ENCODE data around the gene PLPPR5.

Gene PLPPR5

GRCh38 chr1:98967122-98967521 lies 37.5 kb downstream of the PLPPR5 start:
- DNase-seq = no peak

- DNase-seq = no peak
Measured at GRCh38 chr1:98965394-98965793, 39.3 kb downstream of the PLPPR5 start.

DNA sequence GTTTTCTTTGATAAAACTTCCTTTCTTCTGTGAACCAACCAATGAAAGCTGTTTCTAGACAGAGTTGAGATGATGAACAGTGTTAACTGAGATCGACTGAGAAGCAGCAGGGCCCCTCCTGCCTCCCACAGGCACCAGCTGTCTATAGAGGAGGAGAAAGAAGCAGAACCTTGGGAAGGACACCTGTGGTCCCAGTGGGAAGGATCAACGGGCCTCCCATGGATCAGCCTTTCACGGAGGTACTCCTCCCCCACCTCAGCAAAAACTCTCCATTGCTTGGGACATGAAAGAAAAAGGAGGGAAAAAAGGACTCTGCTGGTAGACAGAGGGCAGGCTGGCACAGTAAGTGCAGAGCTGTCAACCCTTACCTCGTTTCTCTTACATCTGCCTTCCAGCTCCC lies 40.5 kb downstream of the PLPPR5 start:
- no peak for DNase-seq

- no peak for DNase-seq
Measured at GRCh38 chr1:98963064-98963758, 41.5 kb downstream of the PLPPR5 start.

DNA sequence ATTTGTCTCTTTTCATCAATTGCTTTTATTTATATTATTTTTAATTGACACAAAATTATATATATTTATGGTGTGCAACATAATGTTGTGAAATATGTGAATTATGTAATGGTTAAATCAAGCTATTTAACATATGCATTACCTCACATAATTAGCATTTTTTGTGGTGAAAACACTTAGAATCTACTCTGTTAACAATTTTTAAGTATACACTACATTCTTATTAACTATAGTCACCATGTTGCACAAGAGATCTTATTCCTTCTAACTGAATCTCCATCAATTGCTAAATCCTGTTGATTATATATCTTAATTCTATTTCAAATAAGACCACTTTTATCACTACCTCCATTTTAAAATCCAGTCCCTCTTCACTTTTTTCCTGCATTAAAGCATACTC lies 42.5 kb downstream of the PLPPR5 start:
- DNase-seq = no peak

- no peak for DNase-seq
Measured at GRCh38 chr1:98949621-98950020, 55.0 kb downstream of the PLPPR5 start.

- DNase-seq = no peak
Measured at GRCh38 chr1:98949166-98949565, 55.5 kb downstream of the PLPPR5 start.

DNA sequence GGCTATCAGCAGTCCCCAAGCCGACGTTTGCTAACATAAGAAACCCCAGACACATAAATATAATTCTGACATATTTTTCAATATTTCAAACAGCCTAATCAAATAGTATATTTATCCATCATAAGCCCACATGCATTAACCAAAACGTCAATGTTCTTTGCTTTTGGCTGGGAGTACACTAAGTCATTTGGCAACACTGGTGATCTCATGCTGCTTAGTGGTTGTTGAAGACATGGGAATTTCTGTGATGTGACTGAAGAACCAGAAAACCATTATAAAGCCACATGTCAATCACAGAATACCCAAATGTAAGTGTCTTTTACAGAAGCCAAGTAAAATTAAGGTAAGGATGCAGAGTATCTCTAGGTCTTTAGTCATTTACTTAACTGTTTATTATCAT lies 57.6 kb downstream of the PLPPR5 start:
- no peak for DNase-seq

DNA sequence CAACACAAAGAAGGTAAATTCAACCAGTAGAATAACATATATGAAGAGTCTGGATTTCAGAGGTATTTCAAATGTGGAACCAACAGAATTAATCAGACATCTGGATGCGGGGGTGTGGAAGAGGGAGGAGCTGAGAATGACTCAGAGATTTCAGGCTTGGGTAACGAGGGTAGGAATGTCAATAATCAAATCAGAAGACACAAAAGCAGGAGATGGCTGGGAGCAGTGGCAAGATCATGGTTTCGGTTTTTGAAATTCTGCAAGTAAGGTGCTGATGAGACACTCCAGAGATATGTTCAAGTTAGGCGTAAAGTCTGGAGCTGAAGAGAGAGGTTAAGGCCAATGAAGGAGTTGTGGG lies 64.0 kb downstream of the PLPPR5 start:
- DNase-seq = no peak

DNA sequence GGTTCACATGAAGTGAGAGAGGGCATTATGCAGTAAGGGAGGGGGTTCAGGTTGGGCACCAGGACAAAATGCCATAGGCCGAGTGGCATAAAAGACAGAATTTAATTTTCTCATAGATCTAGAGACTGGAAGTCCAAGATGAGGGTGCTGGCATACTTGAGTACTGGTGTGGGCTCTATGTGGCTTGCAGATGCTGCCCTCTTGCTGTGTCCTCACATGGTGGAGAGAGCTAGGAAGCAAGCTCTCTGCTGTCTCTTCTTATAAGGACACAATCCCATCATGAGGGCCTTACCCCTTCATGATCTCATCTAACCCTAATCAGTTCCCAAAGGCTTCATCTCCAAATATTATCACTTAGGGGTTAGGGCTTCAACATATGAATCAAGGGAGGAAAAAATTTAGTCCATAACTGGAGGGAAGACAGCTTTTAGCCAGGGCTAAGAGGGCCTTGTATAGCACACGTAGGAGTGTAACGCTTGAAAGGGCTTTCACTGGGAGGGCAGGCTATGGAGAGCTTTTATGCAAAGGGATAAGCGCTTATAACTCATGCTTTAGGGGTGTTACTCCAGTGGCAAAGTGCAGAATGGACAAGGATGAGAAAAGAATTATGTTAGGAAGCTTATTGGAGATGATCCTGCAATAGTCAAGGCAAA lies 64.5 kb downstream of the PLPPR5 start:
- no peak for DNase-seq

- no peak for DNase-seq
Measured at GRCh38 chr1:98939471-98939870, 65.2 kb downstream of the PLPPR5 start.

GRCh38 chr1:98937347-98937746 lies 67.3 kb downstream of the PLPPR5 start:
- DNase-seq = no peak

- no peak for DNase-seq
Measured at GRCh38 chr1:98932184-98932583, 72.5 kb downstream of the PLPPR5 start.

DNA sequence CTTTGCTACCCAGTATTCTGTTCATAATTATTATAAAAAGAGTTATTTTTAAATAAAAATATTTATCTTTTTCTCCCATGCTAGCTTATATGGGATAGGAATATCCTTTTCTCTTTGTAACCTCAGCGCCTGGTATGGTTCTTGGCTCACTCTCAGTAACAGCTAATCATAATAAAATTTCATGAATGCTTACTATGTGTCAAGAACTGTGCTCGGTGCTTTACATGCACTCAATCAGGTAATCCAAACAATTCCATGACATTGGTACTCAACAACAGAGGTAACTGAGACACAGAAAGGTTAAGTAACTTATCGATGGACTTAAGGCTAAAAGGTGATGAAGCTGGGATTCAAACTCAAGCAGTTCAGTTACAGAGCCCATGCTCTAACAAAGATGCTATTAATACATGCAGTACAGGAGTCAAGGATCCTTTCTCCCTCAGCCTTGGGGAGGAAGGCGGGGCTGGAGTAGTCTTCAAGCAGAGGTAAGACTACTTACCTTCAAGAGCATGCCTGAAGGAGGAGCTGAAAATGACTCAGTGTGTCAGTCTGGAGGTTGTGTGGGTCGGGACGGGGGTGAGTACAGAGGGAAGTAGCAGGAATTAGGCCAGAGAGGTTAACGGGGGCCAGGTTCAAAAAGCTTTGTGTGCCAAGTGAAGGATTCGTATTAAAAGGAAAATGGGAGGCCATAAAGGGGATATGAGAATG lies 73.4 kb downstream of the PLPPR5 start:
- DNase-seq = no peak

DNA sequence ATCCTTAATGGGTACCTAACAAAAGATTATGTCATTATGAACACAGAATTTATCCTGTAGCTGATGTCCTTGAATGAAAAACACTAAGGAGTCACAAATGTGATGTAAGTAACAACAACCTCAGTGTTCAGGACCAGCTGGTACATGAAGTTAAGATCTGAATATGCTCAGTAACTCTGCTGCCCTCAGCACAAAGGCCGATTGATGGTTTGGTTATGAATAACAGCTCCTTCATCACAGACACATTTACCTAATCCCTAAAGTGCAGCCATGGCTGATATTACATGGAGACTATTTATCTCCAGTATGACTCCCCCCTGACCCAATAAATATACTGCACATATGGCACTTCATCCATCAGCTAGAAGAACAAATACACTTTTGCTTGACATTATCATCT lies 75.2 kb downstream of the PLPPR5 start:
- no peak for DNase-seq

- DNase-seq = no peak
Measured at GRCh38 chr1:98926597-98926996, 78.1 kb downstream of the PLPPR5 start.

DNA sequence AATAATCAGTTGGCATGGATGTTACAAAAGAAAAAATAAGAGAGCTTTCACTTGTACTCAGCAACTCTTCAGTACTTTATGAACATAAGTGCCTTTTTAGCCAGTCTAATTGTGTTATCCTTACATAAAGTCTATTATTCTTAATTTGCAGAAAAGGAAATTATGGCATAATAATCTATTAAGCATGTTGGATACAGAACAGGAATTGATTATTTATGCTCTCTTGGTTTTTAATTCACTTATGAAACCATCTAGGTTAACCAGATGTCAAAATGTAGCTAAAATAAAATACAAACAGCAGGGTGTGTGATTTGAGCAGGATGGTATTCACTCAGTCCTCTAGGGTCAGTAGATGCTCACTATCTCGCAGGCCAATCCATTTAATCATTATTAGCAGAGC lies 79.7 kb downstream of the PLPPR5 start:
- no peak for DNase-seq

DNA sequence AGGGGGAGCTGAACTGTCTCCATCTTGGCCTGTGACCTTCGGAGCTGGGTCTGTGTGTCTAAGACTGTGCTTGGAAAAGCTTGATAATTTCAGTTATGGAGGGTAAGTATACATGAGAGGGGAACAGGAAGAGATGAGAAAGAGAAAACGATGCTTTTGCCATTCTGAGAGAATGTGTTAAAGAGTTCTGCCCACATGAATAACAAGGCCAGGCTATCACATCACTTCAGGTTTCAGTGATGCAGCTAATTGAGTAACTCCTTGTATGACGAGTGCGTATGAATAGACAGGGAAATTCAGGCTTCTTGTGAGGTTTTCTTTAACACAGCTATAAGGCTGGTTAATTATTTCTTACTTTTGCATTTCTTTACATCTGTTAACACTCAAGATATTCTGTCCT lies 81.0 kb downstream of the PLPPR5 start:
- peak; percentile 4 for DNase-seq

- DNase-seq = no peak
Measured at GRCh38 chr1:98921817-98922216, 82.8 kb downstream of the PLPPR5 start.

DNA sequence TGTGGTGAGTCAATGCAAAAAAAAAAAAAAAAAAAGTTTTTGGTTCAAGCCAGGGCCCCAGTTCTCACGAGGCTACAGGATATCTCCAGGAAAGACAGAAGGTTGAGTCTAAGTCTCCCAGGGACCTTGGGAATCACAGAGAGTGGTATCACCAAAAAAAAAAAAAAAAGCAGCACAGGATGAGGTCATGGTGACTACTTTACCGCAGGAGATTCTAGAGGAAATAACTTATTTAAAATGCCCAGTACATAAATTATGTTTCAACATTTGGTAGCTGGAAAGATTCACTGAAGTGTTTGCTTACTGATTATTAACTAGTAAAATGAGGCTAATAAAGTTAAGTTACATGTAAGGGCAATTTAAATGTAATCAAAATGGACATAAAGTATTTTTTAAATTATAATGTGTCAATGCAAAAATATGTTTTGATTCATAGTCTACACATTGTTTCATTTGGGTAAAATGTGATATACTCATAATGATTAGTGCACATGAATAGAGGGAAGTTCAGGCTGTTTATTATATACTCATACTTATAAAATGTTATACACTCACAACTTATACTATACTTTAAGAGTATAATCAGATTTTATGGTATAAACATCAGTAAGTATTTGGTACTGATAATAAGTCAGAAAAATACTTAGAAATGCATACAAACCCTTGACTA lies 84.1 kb downstream of the PLPPR5 start:
- no peak for DNase-seq

DNA sequence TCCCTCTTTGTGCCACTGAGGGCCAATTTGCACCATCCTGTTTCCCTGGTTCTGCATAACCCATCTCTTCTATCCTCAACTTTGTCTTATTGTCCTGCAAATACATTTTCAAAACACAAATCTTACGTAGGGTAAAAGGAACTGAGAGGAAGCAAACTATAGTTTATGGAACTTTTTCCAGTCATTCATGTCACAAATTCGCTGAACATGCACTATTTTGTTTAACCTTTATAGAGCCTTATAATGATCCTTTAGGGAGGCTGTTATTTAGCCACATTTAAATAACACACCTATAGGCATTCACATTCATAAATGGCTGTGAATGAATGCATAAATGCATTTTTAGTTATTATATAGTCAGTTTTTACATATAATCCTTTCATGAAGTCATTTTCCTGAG lies 85.0 kb downstream of the PLPPR5 start:
- DNase-seq = no peak

DNA sequence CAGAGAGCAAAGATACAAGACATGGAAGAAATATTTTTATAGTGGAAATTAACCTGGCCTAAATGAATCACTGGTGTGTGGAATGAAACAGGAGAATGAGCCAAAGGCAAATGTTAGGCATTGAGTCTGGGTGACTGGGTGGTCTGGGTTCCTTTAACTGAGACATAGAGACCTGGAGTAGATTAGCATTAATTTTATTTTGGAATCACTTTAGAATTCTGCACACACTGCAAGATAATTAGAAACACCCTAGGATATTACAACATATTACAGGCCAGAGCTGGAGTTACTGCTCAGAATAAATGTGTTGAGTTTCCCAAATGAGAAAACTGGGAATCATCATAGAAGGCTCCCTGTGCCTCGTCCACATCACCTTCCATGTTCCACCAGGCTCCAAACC lies 85.5 kb downstream of the PLPPR5 start:
- DNase-seq = no peak

DNA sequence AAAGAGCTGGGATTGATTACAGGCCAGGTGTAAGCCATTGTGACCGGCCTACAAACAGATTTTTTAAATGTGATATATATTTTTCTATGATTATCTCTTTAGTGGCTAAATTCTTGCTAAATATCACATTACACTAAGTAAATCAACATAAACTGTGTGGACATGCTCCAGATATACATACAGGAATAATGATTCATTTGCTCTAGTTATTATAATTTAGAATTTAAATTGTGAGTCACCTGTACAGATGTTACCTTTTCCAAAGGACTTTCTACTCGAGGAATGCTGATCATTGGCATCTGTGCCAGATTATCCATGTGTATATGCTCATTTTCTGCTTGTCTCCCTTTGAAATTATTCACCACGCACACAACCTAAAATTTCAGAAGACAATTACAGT lies 90.1 kb downstream of the PLPPR5 start:
- no peak for DNase-seq

- no peak for DNase-seq
Measured at GRCh38 chr1:98910827-98911226, 93.8 kb downstream of the PLPPR5 start.
